HepG2 (cell line): ENCODE measurements around the gene C6orf15. TPM values are rescaled to one million over a fixed set of nuclear protein-coding genes. Genes with fewer than 3 reads are reported as not detected.
A peak's percentile ranks its signal among the peaks of the same experiment; 100 is the strongest.

Experiments
- AGO1 ChIP-seq: fragments of 200-400 bp; formaldehyde crosslinking; IDR thresholded peaks from 2 replicates; pipeline ENCODE4 v1.6.1; 2017; ENCODE audit warnings: mild to moderate bottlenecking, low read depth, low read length, moderate library complexity; ENCODE audit not compliant: poor library complexity, severe bottlenecking
- BORCS8-MEF2B ChIP-seq: sonication (generic); formaldehyde crosslinking; IDR thresholded peaks from 2 replicates; pipeline ENCODE4 v1.8.0; 2022; ENCODE audit warnings: mild to moderate bottlenecking, missing genetic modification reagents
- GFI1 ChIP-seq: sonication (generic); formaldehyde crosslinking; IDR thresholded peaks from 2 replicates; pipeline ENCODE4 v1.5.0; 2020; ENCODE audit warnings: missing genetic modification reagents, mild to moderate bottlenecking, borderline replicate concordance
- HDAC2 ChIP-seq: sonication (generic); formaldehyde crosslinking; IDR thresholded peaks from 2 replicates; pipeline ENCODE4 v1.4.0; 2020; ENCODE audit warnings: missing genetic modification reagents
- MTA1 ChIP-seq: sonication (generic); formaldehyde crosslinking; IDR thresholded peaks from 2 replicates; pipeline ENCODE4 v1.4.0; 2020; ENCODE audit warnings: missing genetic modification reagents, mild to moderate bottlenecking, borderline replicate concordance
- NBN ChIP-seq: fragments of 450-650 bp; conservative IDR thresholded peaks from 2 replicates; pipeline ENCODE4 v1.6.1; 2017
- SPEN ChIP-seq: sonication (generic); formaldehyde crosslinking; IDR thresholded peaks from 2 replicates; pipeline ENCODE4 v1.5.1; 2020; ENCODE audit warnings: low read depth, mild to moderate bottlenecking, missing genetic modification reagents
- SRSF4 ChIP-seq: fragments of 200-400 bp; formaldehyde crosslinking; IDR thresholded peaks from one replicate; pipeline ENCODE4 v1.6.1; 2018; ENCODE audit warnings: mild to moderate bottlenecking, low read depth, low read length, moderate library complexity; ENCODE audit not compliant: poor library complexity, severe bottlenecking
- TBL1XR1 ChIP-seq: fragments of 150-350 bp; IDR thresholded peaks from 2 replicates; pipeline ENCODE4 v1.6.1; 2014; ENCODE audit warnings: borderline replicate concordance, low read length; ENCODE audit not compliant: partially characterized antibody
- TCF12 ChIP-seq, 2 experiments: fragments of 450-650 bp in 1 of 2; sonication (generic) in 1 of 2; formaldehyde crosslinking in 1 of 2; IDR thresholded peaks; 2 replicates each; pipeline versions ENCODE4 v1.6.1 to v1.8.0; 2017 to 2022; ENCODE audit warnings: antibody characterized with exemption in 1 of 2, mild to moderate bottlenecking in 1 of 2, missing genetic modification reagents in 1 of 2, moderate library complexity in 1 of 2
- WIZ ChIP-seq: sonication (generic); formaldehyde crosslinking; IDR thresholded peaks from 2 replicates; pipeline ENCODE4 v1.5.1; 2020; ENCODE audit warnings: mild to moderate bottlenecking, missing genetic modification reagents
- XRCC5 ChIP-seq: fragments of 200-400 bp; formaldehyde crosslinking; optimal IDR thresholded peaks from 2 replicates; pipeline ENCODE3; 2017; ENCODE audit warnings: mild to moderate bottlenecking, low read length
- ZNF138 ChIP-seq: sonication (generic); formaldehyde crosslinking; IDR thresholded peaks from 2 replicates; pipeline ENCODE4 v1.5.0; 2020; ENCODE audit warnings: mild to moderate bottlenecking, low read depth, missing genetic modification reagents
- ZNF17 ChIP-seq: sonication (generic); formaldehyde crosslinking; IDR thresholded peaks from 2 replicates; pipeline ENCODE4 v1.5.0; 2020; ENCODE audit warnings: mild to moderate bottlenecking, missing genetic modification reagents
- ZNF224 ChIP-seq: sonication (generic); formaldehyde crosslinking; IDR thresholded peaks from 2 replicates; pipeline ENCODE4 v1.5.0; 2020; ENCODE audit warnings: mild to moderate bottlenecking, missing genetic modification reagents
- ZNF274 ChIP-seq: sonication (generic); formaldehyde crosslinking; IDR thresholded peaks from 2 replicates; pipeline ENCODE4 v1.5.1; 2020; ENCODE audit warnings: mild to moderate bottlenecking, missing genetic modification reagents
- ZNF431 ChIP-seq: sonication (generic); formaldehyde crosslinking; IDR thresholded peaks from 2 replicates; pipeline ENCODE4 v1.9.0; 2022; ENCODE audit warnings: missing genetic modification reagents, low read depth, mild to moderate bottlenecking, borderline replicate concordance
- ZNF44 ChIP-seq: sonication (generic); formaldehyde crosslinking; IDR thresholded peaks from 2 replicates; pipeline ENCODE4 v1.5.1; 2020; ENCODE audit warnings: mild to moderate bottlenecking, missing genetic modification reagents
- ZNF547 ChIP-seq: sonication (generic); formaldehyde crosslinking; IDR thresholded peaks from 2 replicates; pipeline ENCODE4 v1.5.1; 2020; ENCODE audit warnings: mild to moderate bottlenecking, missing genetic modification reagents
- ZNF550 ChIP-seq: sonication (generic); formaldehyde crosslinking; IDR thresholded peaks from 2 replicates; pipeline ENCODE4 v1.4.0; 2020; ENCODE audit warnings: mild to moderate bottlenecking, missing genetic modification reagents, borderline replicate concordance
- ZNF615 ChIP-seq: sonication (generic); formaldehyde crosslinking; IDR thresholded peaks from 2 replicates; pipeline ENCODE4 v1.5.0; 2020; ENCODE audit warnings: mild to moderate bottlenecking, missing genetic modification reagents, borderline replicate concordance
- ZNF747 ChIP-seq: sonication (generic); formaldehyde crosslinking; IDR thresholded peaks from 2 replicates; pipeline ENCODE4 v1.8.1; 2023; ENCODE audit warnings: missing genetic modification reagents, mild to moderate bottlenecking, borderline replicate concordance
- polyA plus RNA-seq, 8 experiments: library from polyadenylated mRNA; depleted of rRNA in 3 of 8; stranded (reverse) in 7 of 8; unstranded in 1 of 8; fragments of >200 nt; fragmentation: Illumina TruSeq in 4 of 8; extraction: Trizol in 4 of 8; gene quantifications; 2 replicates each; pipeline versions ENCODE4 v1.2.1 to v1.2.3, GENCODE V29; 2011 to 2016; ENCODE audit warnings: low read depth in 4 of 8, missing spikeins in 1 of 8, mixed read lengths in 1 of 8; ENCODE audit not compliant: insufficient read depth in 1 of 8
- total RNA-seq, 5 experiments: library from RNA; depleted of rRNA; stranded (reverse); fragments of >200 nt; fragmentation: Illumina TruSeq; extraction: Trizol; gene quantifications; 2 replicates each; pipeline ENCODE4 v1.2.3, GENCODE V29; 2016; ENCODE audit warnings: low read depth in 1 of 5
- TF ChIP-seq, protein P1 (sequence below): sonication (generic); formaldehyde crosslinking; IDR thresholded peaks from 2 replicates; pipeline ENCODE4 v1.5.1; 2020; ENCODE audit warnings: missing genetic modification reagents, mild to moderate bottlenecking, borderline replicate concordance
- TF ChIP-seq, protein P2 (sequence below): sonication (generic); formaldehyde crosslinking; conservative IDR thresholded peaks from 2 replicates; pipeline ENCODE4 v1.8.0; 2022; ENCODE audit warnings: mild to moderate bottlenecking, moderate library complexity, missing genetic modification reagents

Gene C6orf15
- total and polyA plus RNA-seq, 2 of the 13 experiments (the other 11 are each of a cell fraction or from before 2014, with no cell fraction given), result not detected

DNA sequence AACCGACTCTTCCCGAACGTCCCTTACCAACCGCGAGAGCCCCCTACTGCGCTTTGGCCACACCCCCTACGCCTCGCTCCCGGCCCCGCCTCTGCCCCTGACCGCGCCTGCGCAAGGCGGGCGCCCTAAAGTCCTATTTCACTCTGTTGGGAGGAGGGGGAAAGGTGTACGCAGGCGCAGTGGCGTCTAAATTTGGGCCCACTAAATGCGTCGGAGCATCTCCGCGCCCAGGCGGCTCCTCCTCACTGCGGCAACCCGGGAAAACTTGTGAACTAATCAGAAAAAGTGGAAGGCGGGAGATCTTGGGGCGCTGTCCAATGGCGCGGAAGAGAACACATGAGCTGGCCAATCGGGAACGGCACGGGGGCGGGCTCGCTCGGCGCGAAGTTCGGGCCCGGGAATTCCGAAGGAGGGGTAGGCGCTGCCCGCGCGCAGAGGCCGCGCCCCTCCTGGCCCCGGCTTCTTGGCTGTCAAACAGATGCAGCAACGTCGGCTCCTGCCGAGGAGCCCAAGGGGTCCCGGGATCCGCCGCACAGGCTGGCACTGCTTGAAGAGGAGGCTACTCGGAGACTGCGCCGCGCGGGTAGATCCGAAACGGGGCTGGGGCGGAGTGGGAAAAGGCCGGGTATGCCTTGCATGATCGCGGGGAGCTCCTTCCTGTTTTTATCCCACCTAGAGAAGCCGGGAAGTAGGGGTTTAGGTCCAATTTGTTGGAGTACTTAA, 45.9 kb upstream of the C6orf15 start, which contains the start of gene TCF19 (continued):
- TF ChIP-seq, protein P1, sequence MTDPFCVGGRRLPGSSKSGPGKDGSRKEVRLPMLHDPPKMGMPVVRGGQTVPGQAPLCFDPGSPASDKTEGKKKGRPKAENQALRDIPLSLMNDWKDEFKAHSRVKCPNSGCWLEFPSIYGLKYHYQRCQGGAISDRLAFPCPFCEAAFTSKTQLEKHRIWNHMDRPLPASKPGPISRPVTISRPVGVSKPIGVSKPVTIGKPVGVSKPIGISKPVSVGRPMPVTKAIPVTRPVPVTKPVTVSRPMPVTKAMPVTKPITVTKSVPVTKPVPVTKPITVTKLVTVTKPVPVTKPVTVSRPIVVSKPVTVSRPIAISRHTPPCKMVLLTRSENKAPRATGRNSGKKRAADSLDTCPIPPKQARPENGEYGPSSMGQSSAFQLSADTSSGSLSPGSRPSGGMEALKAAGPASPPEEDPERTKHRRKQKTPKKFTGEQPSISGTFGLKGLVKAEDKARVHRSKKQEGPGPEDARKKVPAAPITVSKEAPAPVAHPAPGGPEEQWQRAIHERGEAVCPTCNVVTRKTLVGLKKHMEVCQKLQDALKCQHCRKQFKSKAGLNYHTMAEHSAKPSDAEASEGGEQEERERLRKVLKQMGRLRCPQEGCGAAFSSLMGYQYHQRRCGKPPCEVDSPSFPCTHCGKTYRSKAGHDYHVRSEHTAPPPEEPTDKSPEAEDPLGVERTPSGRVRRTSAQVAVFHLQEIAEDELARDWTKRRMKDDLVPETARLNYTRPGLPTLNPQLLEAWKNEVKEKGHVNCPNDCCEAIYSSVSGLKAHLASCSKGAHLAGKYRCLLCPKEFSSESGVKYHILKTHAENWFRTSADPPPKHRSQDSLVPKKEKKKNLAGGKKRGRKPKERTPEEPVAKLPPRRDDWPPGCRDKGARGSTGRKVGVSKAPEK (CRISPR knock-in tag), result no peak
- TF ChIP-seq ZNF550, result no peak
- no peak for TF ChIP-seq ZNF17 (CRISPR knock-in tag)
- TF ChIP-seq MTA1 (CRISPR knock-in tag), result 0 out of 2 replicates have a peak, but pooled peaks have one; percentile 60
- peak; percentile 43; the same call in 1 of the 2 replicates for TF ChIP-seq HDAC2 (CRISPR knock-in tag)
- TF ChIP-seq, protein P2, sequence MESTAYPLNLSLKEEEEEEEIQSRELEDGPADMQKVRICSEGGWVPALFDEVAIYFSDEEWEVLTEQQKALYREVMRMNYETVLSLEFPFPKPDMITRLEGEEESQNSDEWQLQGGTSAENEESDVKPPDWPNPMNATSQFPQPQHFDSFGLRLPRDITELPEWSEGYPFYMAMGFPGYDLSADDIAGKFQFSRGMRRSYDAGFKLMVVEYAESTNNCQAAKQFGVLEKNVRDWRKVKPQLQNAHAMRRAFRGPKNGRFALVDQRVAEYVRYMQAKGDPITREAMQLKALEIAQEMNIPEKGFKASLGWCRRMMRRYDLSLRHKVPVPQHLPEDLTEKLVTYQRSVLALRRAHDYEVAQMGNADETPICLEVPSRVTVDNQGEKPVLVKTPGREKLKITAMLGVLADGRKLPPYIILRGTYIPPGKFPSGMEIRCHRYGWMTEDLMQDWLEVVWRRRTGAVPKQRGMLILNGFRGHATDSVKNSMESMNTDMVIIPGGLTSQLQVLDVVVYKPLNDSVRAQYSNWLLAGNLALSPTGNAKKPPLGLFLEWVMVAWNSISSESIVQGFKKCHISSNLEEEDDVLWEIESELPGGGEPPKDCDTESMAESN (CRISPR knock-in tag), result peak; percentile 89; the same call in 1 of the 2 replicates
- TF ChIP-seq ZNF274 (CRISPR knock-in tag), result peak; percentile 10; the same call in 1 of the 2 replicates
- TF ChIP-seq ZNF138 (CRISPR knock-in tag), result no peak
- TF ChIP-seq BORCS8-MEF2B (CRISPR knock-in tag), result peak; percentile 95; the same call in 1 of the 2 replicates
- TF ChIP-seq SPEN (CRISPR knock-in tag), result peak; percentile 94
- peak; percentile 85 for TF ChIP-seq ZNF547 (CRISPR knock-in tag)
- TF ChIP-seq GFI1 (CRISPR knock-in tag), result no peak; the same call in 1 of the 2 replicates
- TF ChIP-seq ZNF747, result peak; percentile 40; the same call in 1 of the 2 replicates
- TF ChIP-seq WIZ (CRISPR knock-in tag), result no peak
- TF ChIP-seq ZNF224 (CRISPR knock-in tag), result 0 out of 2 replicates have a peak, but pooled peaks have one; percentile 23
- no peak; the same call in 1 of the 2 replicates for TF ChIP-seq ZNF44
- TF ChIP-seq ZNF431 (CRISPR knock-in tag), result peak; percentile 19; the same call in 1 of the 2 replicates
- no peak for TF ChIP-seq TBL1XR1
- peak; percentile 68 for TF ChIP-seq AGO1
- TF ChIP-seq ZNF615 (CRISPR knock-in tag), result no peak
- TF ChIP-seq NBN, result no peak
- TF ChIP-seq SRSF4, result no peak
- peak; percentile 82 for TF ChIP-seq XRCC5
- TF ChIP-seq TCF12 (IDR thresholded peaks at IDR 0.05), result no peak
- TF ChIP-seq TCF12 (CRISPR knock-in tag; IDR thresholded peaks at IDR 0.05), result no peak
